ENCODE measurements around the gene MGLL. TPM values are rescaled to one million over a fixed set of nuclear protein-coding genes. Genes with fewer than 3 reads are reported as not detected.

MGLL gene
- total RNA-seq, 3 donors from 2014 or later: 25.8 to 79.5 (median 30.2) TPM

GRCh38 chr3:127798716-127799115 is 23.6 kb downstream of the MGLL start:
- no peaks in the 10 kb centered on the region for H3K4me1 ChIP-seq
- intact Hi-C loops (cut with DNase I; ENCODE audit: low total_unique reads): no loop called here
- TF ChIP-seq POLR2AphosphoS5 (IDR thresholded peaks at IDR 0.05) (no peak), CTCF (IDR thresholded peaks at IDR 0.05) (no peak), POLR2A (IDR thresholded peaks at IDR 0.05) (no peak)

GRCh38 chr3:127796831-127797150 is 25.5 kb downstream of the MGLL start:
- no peak overlapping the region for H3K4me3 ChIP-seq
- no peak for DNase-seq (ENCODE audit: low spot score in 2 of 2)
- H3K27me3 ChIP-seq: no peaks in the 10 kb centered on the region
- no peaks in the 10 kb centered on the region for H3K36me3 ChIP-seq
- no peaks in the 10 kb centered on the region for H3K4me1 ChIP-seq
- H3K27ac ChIP-seq: no peak overlapping the region
- H3K9me3 ChIP-seq: no peaks in the 10 kb centered on the region
- intact Hi-C loops (cut with DNase I; ENCODE audit: low total_unique reads): no loop called here
- TF ChIP-seq POLR2AphosphoS5 (IDR thresholded peaks at IDR 0.05) (no peak), CTCF (IDR thresholded peaks at IDR 0.05) (no peak), POLR2A (IDR thresholded peaks at IDR 0.05) (no peak)

More at GRCh38 chr3:127798716-127799115, 23.6 kb downstream of the MGLL start:
- no peaks in the 10 kb centered on the region for H3K27me3 ChIP-seq
- no peak overlapping the region for H3K4me3 ChIP-seq
- no peaks in the 10 kb centered on the region for H3K9me3 ChIP-seq
- H3K27ac ChIP-seq: no peak overlapping the region
- DNase-seq (ENCODE audit: low spot score in 2 of 2): no peak
- no peaks in the 10 kb centered on the region for H3K36me3 ChIP-seq

- DNase-seq (ENCODE audit: low spot score in 2 of 2): no peak
- H3K4me3 ChIP-seq: no peak overlapping the region
- H3K27ac ChIP-seq: no peak overlapping the region
- H3K27me3 ChIP-seq: no peaks in the 10 kb centered on the region
- no peaks in the 10 kb centered on the region for H3K4me1 ChIP-seq
- no peaks in the 10 kb centered on the region for H3K36me3 ChIP-seq
- intact Hi-C loops (cut with DNase I; ENCODE audit: low total_unique reads): no loop called here
- H3K9me3 ChIP-seq: no peaks in the 10 kb centered on the region
- TF ChIP-seq CTCF (IDR thresholded peaks at IDR 0.05) (no peak), POLR2AphosphoS5 (IDR thresholded peaks at IDR 0.05) (no peak), POLR2A (IDR thresholded peaks at IDR 0.05) (no peak)
Measured at GRCh38 chr3:127796045-127796830, 26.1 kb downstream of the MGLL start.

GRCh38 chr3:127794972-127795371 is 27.3 kb downstream of the MGLL start:
- Histone ChIP-seq H3K9me3 (no peaks in the 10 kb centered on the region), H3K4me1 (no peaks in the 10 kb centered on the region), H3K27ac (no peak overlapping the region), H3K36me3 (no peaks in the 10 kb centered on the region), H3K27me3 (no peaks in the 10 kb centered on the region), H3K4me3 (no peak overlapping the region)
- TF ChIP-seq POLR2A (IDR thresholded peaks at IDR 0.05) (no peak), POLR2AphosphoS5 (IDR thresholded peaks at IDR 0.05) (no peak), CTCF (IDR thresholded peaks at IDR 0.05) (no peak)
- DNase-seq (ENCODE audit: low spot score in 2 of 2): no peak
- intact Hi-C loops (cut with DNase I; ENCODE audit: low total_unique reads): no loop called here

- Histone ChIP-seq H3K4me3 (no peak overlapping the region), H3K27ac (no peak overlapping the region)
Measured at GRCh38 chr3:127794402-127794801, 27.9 kb downstream of the MGLL start.

More at GRCh38 chr3:127794402-127794801, 27.9 kb downstream of the MGLL start:
- Histone ChIP-seq H3K27me3 (no peaks in the 10 kb centered on the region), H3K9me3 (no peaks in the 10 kb centered on the region), H3K4me1 (no peaks in the 10 kb centered on the region), H3K36me3 (no peaks in the 10 kb centered on the region)
- no peak for TF ChIP-seq CTCF (IDR thresholded peaks at IDR 0.05)
- no peak for TF ChIP-seq POLR2A (IDR thresholded peaks at IDR 0.05)
- no peak for TF ChIP-seq POLR2AphosphoS5 (IDR thresholded peaks at IDR 0.05)
- DNase-seq (ENCODE audit: low spot score in 2 of 2): no peak
- intact Hi-C loops (cut with DNase I; ENCODE audit: low total_unique reads): no loop called here

Measured in breast epithelium (tissue), 4 donors.